NCI-H748 (cell line): Measurements from ENCODE around the gene ZNF853.
"Not testable (repeated sequence)": the region's sequence is repeated elsewhere in the genome, so short reads cannot be mapped to it uniquely, and the experiment has no call there.

Experiments
- DNase-seq: peaks from one replicate; lab custom pipeline; 2025; ENCODE audit not compliant: unreplicated experiment; lab: John Stamatoyannopoulos, UW

The ZNF853 gene

GRCh38 chr7:6651851-6652445, 36.5 kb downstream of the ZNF853 start:
- DNase-seq, result no peak

- no peak for DNase-seq
Measured at GRCh38 chr7:6652446-6653011, 37.1 kb downstream of the ZNF853 start.

- DNase-seq, result no peak
Measured at GRCh38 chr7:6653071-6654003, 37.9 kb downstream of the ZNF853 start.

- DNase-seq, result no peak
Measured at GRCh38 chr7:6654113-6654841, 38.9 kb downstream of the ZNF853 start.

GRCh38 chr7:6654842-6655610, 39.6 kb downstream of the ZNF853 start:
- no peak for DNase-seq

GRCh38 chr7:6655636-6656385, 40.4 kb downstream of the ZNF853 start:
- no peak for DNase-seq

- no peak for DNase-seq
Measured at GRCh38 chr7:6656413-6656812, 41.0 kb downstream of the ZNF853 start.

GRCh38 chr7:6658618-6659345, 43.4 kb downstream of the ZNF853 start:
- no peak for DNase-seq

GRCh38 chr7:6670851-6671250, 55.4 kb downstream of the ZNF853 start:
- DNase-seq, result not testable (repeated sequence)
